Muscle of arm (tissue), 14 donors: Measurements from ENCODE around the gene GIMD1. TPM values are rescaled to one million over a fixed set of nuclear protein-coding genes. Genes with fewer than 3 reads are reported as not detected.
"Not testable (repeated sequence)": the region's sequence is repeated elsewhere in the genome, so short reads cannot be mapped to it uniquely, and the experiment has no call there.

Experiments
- DNase-seq: peaks from one replicate; pipeline ENCODE4 v3.0.0-alpha.2; 2013
- long read RNA-seq, 11 donors: transcript quantifications; one replicate each; lab custom pipeline, GENCODE V29; 2026
- polyA plus RNA-seq, 12 donors: library from polyadenylated mRNA; unstranded; fragments of 120-200 nt; gene quantifications; one replicate each; pipeline ENCODE4 v1.2.1, GENCODE V29; 2013; ENCODE audit not compliant: insufficient read length in 12 of 12

The GIMD1 gene
- under 1 TPM in 1 of 12 donors, not detected in 11; 0.18 TPM for polyA plus RNA-seq
- long read RNA-seq, donor 1, result 0 reads
- long read RNA-seq, donor 2, result 0 reads
- long read RNA-seq, donor 3, result 0 reads
- long read RNA-seq, donor 4, result 0 reads
- long read RNA-seq, donor 5, result 0 reads
- long read RNA-seq, donor 6, result 0 reads
- long read RNA-seq, donor 7, result 0 reads
- long read RNA-seq, donor 8, result 0 reads
- long read RNA-seq, donor 9, result 0 reads
- long read RNA-seq, donor 10, result 0 reads
- long read RNA-seq, donor 11, result 0 reads

- no peak for DNase-seq
Observed at GRCh38 chr4:106368678-106369077, at the start of gene GIMD1. Gene GIMD1 (minus strand): TSS chr4:106368778. CDS start chr4:106367435, 1,343 bp downstream.

GRCh38 chr4:106414366-106414765 lies 45.8 kb upstream of the GIMD1 start:
- no peak for DNase-seq

- no peak for DNase-seq
Observed at GRCh38 chr4:106409901-106410889, 41.6 kb upstream of the GIMD1 start.

GRCh38 chr4:106408004-106408403 lies 39.4 kb upstream of the GIMD1 start:
- not testable (repeated sequence) for DNase-seq

GRCh38 chr4:106401157-106401556 lies 32.6 kb upstream of the GIMD1 start:
- DNase-seq, result no peak

GRCh38 chr4:106398898-106399297 lies 30.3 kb upstream of the GIMD1 start:
- DNase-seq, result not testable (repeated sequence)

GRCh38 chr4:106395582-106395981 lies 27.0 kb upstream of the GIMD1 start:
- no peak for DNase-seq

GRCh38 chr4:106385853-106386393 lies 17.3 kb upstream of the GIMD1 start:
- DNase-seq, result no peak

GRCh38 chr4:106384878-106385277 lies 16.3 kb upstream of the GIMD1 start:
- DNase-seq, result no peak

- no peak for DNase-seq
Observed at GRCh38 chr4:106380179-106380578, 11.6 kb upstream of the GIMD1 start.

- DNase-seq, result no peak
Observed at GRCh38 chr4:106373026-106373425, 4.4 kb upstream of the GIMD1 start.

- no peak for DNase-seq
Observed at GRCh38 chr4:106371161-106371560, 2.6 kb upstream of the GIMD1 start.

- no peak for DNase-seq
Observed at GRCh38 chr4:106370214-106370613, 1.6 kb upstream of the GIMD1 start.

GRCh38 chr4:106369456-106370060 lies 980 bp upstream of the GIMD1 start:
- DNase-seq, result peak; percentile 81

- no peak for DNase-seq
Observed at GRCh38 chr4:106367072-106367471, 1.5 kb downstream of the GIMD1 start.

- DNase-seq, result no peak
Observed at GRCh38 chr4:106366026-106366425, 2.6 kb downstream of the GIMD1 start.

GRCh38 chr4:106365613-106366012 lies 3.0 kb downstream of the GIMD1 start:
- peak; percentile 45 for DNase-seq

GRCh38 chr4:106364282-106364681 lies 4.3 kb downstream of the GIMD1 start:
- DNase-seq, result no peak

GRCh38 chr4:106362086-106362825 lies 6.3 kb downstream of the GIMD1 start:
- DNase-seq, result no peak

- DNase-seq, result no peak
Observed at GRCh38 chr4:106358899-106359298, 9.7 kb downstream of the GIMD1 start.

- no peak for DNase-seq
Observed at GRCh38 chr4:106355193-106355592, 13.4 kb downstream of the GIMD1 start.
